Measurements from ENCODE around the gene NDUFB3. TPM values are rescaled to one million over a fixed set of nuclear protein-coding genes. Genes with fewer than 3 reads are reported as not detected.
A peak's percentile ranks its signal among the peaks of the same experiment; 100 is the strongest.
"Not testable (repeated sequence)": the region's sequence is repeated elsewhere in the genome, so short reads cannot be mapped to it uniquely, and the experiment has no call there.

Gene NDUFB3
- total RNA-seq, 6 donors from 2014 or later, result 13.6 to 72.0 (median 52.0) TPM

DNA sequence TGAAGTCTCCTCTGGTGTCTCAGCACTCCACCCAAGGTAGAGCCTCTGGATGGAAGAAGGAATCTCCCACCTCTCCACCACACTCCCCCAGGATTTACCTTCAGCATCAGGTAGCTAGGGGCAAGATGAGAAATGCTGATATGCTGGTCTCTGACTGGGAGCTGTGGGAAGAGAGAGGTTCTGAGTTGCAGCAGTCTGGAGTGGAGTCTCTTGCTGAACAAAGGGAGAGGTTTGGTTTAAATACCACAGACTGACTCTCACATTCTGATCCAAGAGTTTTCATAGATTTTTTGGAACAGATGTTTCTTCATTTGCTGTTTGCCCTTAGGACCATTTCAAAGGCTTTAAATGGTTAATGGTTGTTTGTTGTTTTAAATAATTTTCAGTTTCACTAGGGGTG, 43.0 kb downstream of the NDUFB3 start:
- Histone ChIP-seq H3K27ac (peak overlapping the region; percentile 99 to 100 (median 100)), H3K27me3 (no peaks in the 10 kb centered on the region), H3K4me3 (peak overlapping the region in 2 of 4 donors; percentile 73 to 90), H3K9me3 (no peaks in the 10 kb centered on the region), H3K36me3 (no peaks in the 10 kb centered on the region), H3K4me1 (peaks cover 6 to 19% (median 17%) of the 10 kb centered on the region in 4 donors)
- DNase-seq (no peak), ATAC-seq (ENCODE audit: low FRiP score in 2 of 2) (no peak)
- TF ChIP-seq POLR2AphosphoS5 (IDR thresholded peaks at IDR 0.05) (no peak), POLR2A (IDR thresholded peaks at IDR 0.05) (no peak), EP300 (IDR thresholded peaks at IDR 0.05) (no peak)
- TF ChIP-seq, protein P1, sequence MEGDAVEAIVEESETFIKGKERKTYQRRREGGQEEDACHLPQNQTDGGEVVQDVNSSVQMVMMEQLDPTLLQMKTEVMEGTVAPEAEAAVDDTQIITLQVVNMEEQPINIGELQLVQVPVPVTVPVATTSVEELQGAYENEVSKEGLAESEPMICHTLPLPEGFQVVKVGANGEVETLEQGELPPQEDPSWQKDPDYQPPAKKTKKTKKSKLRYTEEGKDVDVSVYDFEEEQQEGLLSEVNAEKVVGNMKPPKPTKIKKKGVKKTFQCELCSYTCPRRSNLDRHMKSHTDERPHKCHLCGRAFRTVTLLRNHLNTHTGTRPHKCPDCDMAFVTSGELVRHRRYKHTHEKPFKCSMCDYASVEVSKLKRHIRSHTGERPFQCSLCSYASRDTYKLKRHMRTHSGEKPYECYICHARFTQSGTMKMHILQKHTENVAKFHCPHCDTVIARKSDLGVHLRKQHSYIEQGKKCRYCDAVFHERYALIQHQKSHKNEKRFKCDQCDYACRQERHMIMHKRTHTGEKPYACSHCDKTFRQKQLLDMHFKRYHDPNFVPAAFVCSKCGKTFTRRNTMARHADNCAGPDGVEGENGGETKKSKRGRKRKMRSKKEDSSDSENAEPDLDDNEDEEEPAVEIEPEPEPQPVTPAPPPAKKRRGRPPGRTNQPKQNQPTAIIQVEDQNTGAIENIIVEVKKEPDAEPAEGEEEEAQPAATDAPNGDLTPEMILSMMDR (IDR thresholded peaks at IDR 0.05), result no peak

DNA sequence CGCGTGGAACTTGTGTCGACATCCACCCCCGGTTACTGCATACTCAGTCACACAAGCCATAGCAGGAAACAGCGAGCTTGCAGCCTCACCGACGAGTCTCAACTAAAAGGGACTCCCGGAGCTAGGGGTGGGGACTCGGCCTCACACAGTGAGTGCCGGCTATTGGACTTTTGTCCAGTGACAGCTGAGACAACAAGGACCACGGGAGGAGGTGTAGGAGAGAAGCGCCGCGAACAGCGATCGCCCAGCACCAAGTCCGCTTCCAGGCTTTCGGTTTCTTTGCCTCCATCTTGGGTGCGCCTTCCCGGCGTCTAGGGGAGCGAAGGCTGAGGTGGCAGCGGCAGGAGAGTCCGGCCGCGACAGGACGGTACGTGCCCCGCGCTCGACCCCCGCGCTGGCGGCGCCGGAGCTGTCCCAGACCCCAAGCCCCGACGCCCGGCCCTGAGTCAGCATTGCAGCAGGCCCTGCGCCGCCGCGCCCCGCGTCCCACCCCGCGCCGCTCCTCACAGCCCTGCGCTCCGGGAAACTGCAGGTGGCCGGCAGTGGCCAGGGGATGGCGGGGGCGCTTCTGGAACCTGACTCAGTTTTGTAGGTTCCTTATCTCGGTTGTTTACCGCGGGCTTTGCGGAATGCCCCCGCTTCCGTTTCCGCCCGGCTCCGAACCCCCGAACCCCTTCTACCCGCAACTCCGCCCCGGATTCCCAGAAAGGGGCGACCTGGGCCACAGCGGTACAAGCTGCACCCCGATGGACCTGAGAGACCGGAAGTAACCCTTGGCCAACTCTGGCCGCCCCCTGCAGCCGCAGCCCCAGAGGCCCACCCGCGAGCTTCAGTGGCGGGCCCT, 44.5 kb downstream of the NDUFB3 start, which contains the start of gene CFLAR:
TSS of gene CFLAR (plus strand) at position 50 of the 844 bp plus-strand sequence. CDS start 13,702 bp downstream, outside the sequence.
- Histone ChIP-seq H3K27me3 (no peaks in the 10 kb centered on the region), H3K27ac (peak within 1 kb of the TSS; percentile 99 to 100 (median 100)), H3K4me3 (peak within 1 kb of the TSS; percentile 45 to 90 (median 70)), H3K9me3 (no peaks in the 10 kb centered on the region), H3K36me3 (no peaks in the 10 kb centered on the region), H3K4me1 (peaks cover 8 to 26% (median 22%) of the 10 kb centered on the region in 4 donors)
- ATAC-seq (ENCODE audit: low FRiP score in 2 of 2) (peak; percentile 74 to 75), DNase-seq (peak; percentile 84 to 94)
- peak in 3 of 4 donors; percentile 46 to 87 (median 64) for TF ChIP-seq EP300 (IDR thresholded peaks at IDR 0.05)
- TF ChIP-seq POLR2AphosphoS5 (IDR thresholded peaks at IDR 0.05), result peak; percentile 73 to 76
- peak; percentile 33 to 87 (median 64) for TF ChIP-seq POLR2A (IDR thresholded peaks at IDR 0.05)
- TF ChIP-seq, protein P1 (IDR thresholded peaks at IDR 0.05), result peak in 2 of 6 experiments; percentile 11 to 23
- WGBS, 2 donors, result 0 to 1% methylated on average over 28 to 55 of the region's 75 CpGs

DNA sequence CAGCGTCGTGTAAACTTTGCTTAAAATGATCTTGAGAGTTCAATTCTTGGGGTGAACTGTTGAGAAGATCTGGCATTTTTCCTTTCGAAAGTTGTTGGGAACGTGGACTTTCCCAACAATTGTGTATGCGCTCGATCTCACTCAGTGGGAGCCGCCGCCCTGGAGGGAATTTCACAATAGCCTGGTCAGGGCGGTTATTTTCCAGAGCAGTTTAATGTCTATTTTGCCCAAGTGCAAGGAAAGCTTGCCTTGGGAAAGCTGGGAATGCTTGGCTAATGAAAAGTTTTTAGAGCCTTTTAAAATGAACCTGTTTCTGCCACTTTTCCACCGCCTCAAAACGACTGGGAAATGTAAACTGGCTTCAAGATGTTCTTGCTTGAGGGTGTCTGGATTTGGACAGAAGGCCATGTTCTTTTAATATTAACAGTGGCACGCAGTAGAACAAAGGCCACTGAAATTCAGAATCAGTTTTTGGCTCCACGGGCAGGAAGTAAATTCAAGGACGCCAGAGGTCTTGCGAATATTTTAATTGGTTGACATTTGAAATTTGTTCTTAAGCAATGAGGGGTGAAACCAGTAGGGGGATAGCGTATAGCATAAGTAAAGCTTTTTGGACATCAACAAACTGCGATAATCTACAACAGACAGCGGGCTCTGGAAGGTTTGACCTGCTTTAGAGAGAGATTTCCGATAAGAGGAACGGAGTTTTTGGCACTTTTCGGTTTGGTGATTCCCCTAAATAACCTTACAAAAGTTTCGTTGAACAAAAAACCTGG, 45.3 kb downstream of the NDUFB3 start:
- Histone ChIP-seq H3K27ac (peak overlapping the region; percentile 99 to 100 (median 100)), H3K36me3 (peaks cover 0 to 7% (median 0%) of the 10 kb centered on the region in 4 donors), H3K4me1 (peaks cover 16 to 34% (median 30%) of the 10 kb centered on the region in 4 donors), H3K27me3 (no peaks in the 10 kb centered on the region), H3K9me3 (no peaks in the 10 kb centered on the region), H3K4me3 (peak overlapping the region; percentile 67 to 90 (median 72))
- DNase-seq, result peak in 1 of 2 donors; percentile 82
- TF ChIP-seq, protein P1 (IDR thresholded peaks at IDR 0.05), result peak in 5 of 6 experiments; percentile 37 to 74 (median 54)
- peak; percentile 33 to 52 for TF ChIP-seq POLR2AphosphoS5 (IDR thresholded peaks at IDR 0.05)
- peak in 3 of 4 donors; percentile 52 to 73 (median 58) for TF ChIP-seq POLR2A (IDR thresholded peaks at IDR 0.05)
- peak in 2 of 4 donors; percentile 1 to 9 for TF ChIP-seq EP300 (IDR thresholded peaks at IDR 0.05)
- WGBS, 2 donors, result 0% methylated on average over 22 of the region's 22 CpGs
- peak; percentile 64 to 69 for ATAC-seq (ENCODE audit: low FRiP score in 2 of 2)

DNA sequence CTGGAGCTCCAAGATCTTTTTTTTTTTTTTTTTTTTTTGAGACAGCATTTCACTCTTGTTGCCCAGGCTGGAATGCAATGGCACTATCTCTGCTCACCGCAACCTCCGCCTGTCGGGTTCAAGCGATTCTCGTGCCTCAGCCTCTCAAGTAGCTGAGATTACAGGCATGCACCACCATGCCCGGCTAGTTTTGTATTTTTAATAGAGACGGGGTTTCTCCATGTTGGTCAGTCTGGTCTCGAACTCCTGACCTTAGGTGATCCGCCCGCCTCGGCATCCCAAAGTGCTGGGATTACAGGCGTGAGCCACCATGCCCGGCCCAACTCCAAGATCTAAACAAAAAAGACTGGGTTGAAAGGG, 45.9 kb downstream of the NDUFB3 start:
- WGBS, 2 donors, result 7 to 12% methylated on average over 12 to 13 of the region's 13 CpGs
- peak overlapping the region; percentile 99 to 100 (median 100) for H3K27ac ChIP-seq
- ATAC-seq (ENCODE audit: low FRiP score in 2 of 2); H3K9me3 ChIP-seq; H3K27me3 ChIP-seq: not testable (repeated sequence)
- DNase-seq, result peak in 1 of 2 donors; percentile 21
- H3K36me3 ChIP-seq, result peaks cover 0 to 12% (median 0%) of the 10 kb centered on the region in 4 donors
- H3K4me3 ChIP-seq, result peak overlapping the region; percentile 67 to 90 (median 72)
- H3K4me1 ChIP-seq, result peaks cover 22 to 39% (median 35%) of the 10 kb centered on the region in 4 donors
